AG20443 (cell line): ENCODE results near the gene PFN4.

Source experiments
- DNase-seq: peaks from one replicate; pipeline ENCODE4 v3.0.0; 2012; ENCODE audit warnings: low spot score, mixed read lengths

PFN4 gene

GRCh38 chr2:24077879-24078278, 45.3 kb downstream of the PFN4 start:
- no peak for DNase-seq

DNA sequence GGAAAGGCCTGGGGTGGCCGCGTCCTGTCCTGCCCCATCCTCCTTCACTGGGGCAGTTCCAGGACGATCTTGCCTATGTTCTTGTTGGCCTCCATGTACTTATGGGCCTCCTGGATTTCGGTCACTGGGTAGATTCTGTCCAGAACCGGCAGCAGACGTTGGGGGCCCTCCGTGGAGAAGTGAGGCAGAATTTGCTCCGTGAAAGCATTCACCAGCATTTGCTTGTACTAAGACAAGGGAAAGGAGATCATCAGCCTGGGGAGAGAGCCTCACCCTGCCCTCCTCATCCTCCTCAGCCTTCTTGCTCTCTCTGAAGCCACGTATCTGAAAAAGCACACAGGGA, 45.6 kb downstream of the PFN4 start:
- DNase-seq, result peak; percentile 14

DNA sequence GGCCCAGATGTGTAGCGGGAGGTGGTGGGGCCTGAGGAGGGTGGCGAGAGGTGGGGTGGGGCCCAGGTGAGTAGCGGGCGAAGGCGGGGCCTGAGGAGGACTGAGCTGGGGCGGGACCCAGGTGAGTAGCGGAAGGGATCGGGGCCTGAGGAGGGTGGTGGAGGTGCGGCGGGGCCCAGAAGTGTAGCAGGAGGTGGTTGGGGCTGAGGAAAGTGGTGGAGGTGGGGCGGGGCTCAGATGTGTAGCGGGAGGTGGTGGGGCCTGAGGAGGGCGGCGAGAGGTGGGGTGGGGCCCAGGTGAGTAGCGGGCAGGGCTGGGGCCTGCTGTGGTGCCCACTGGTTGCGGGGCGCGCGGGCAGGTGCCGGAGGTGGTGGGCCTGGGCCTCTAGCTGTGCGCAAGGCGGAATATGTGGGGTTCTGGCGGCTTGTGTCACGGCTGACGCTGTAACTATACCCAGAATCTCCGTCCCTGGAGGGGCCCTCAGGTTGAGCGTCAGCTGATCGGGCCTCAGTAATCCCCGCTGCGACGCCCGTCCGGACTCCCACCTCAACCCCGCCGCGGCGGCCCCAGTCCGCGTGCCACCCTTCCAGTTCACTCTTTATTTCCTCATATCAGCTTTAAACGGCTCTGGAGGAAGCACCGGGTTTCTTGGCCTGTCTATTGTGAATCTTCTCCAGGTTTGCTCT, 46.1 kb downstream of the PFN4 start:
- no peak for DNase-seq

GRCh38 chr2:24075915-24076848, 47.0 kb downstream of the PFN4 start, which contains the start of gene SF3B6:
TSS of gene SF3B6 (minus strand) at chr2:24076326. CDS start at chr2:24076229, 97 bp downstream.
- DNase-seq, result peak; percentile 95

- DNase-seq, result no peak
Measured at GRCh38 chr2:24075259-24075658, 47.9 kb downstream of the PFN4 start.

DNA sequence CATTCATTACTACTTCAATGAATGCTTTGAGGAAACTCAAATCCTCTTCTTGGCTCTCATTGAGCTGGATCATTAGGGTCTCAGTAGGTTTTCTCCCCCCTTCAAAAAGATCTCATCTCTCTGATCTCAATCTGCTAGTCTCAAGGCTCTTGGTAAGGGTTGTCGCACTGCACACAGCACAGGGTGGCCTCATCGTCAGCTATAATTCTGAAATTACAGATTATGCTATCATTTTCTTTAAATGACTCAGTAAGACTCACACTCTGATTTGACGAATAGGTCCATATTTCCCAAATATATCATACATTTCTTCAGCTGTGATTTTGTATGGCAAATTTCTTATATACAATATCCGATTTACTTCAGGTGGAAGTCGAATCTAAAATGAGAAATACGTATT, 49.3 kb downstream of the PFN4 start:
- no peak for DNase-seq

DNA sequence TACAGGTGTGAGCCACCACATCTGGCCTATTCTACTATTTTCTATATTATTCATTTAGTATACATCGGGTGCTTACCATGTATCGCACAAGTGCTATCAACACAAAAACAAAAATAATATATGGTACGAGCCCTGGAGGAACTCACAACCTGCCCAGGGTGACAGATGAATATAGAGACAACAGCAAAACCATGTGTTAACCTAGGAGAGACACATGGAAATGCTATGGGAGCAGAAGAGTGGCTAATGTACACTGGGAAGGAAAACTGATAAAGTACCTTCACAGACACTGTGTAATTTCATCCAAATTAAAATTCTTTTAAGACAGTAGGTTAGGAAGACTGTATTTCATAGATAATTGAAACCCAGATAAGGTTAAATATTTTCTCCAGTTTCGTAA, 50.9 kb downstream of the PFN4 start:
- no peak for DNase-seq

GRCh38 chr2:24065341-24065740, 57.8 kb downstream of the PFN4 start:
- DNase-seq, result no peak
